AG04450 (cell line): ENCODE results near the gene GRIN2A. TPM values are rescaled to one million over a fixed set of nuclear protein-coding genes. Genes with fewer than 3 reads are reported as not detected.

Experiments
- CTCF ChIA-PET: fragments of 300-600, 350-600 bp; formaldehyde crosslinking; extraction: SDS; loops from one replicate; lab custom pipeline; 2022; ENCODE audit warnings: antibody characterized with exemption, inconsistent platforms; lab: Charles Lee
- POLR2A ChIA-PET: fragments of 350-600 bp; formaldehyde crosslinking; extraction: SDS; loops from one replicate; lab custom pipeline; 2021; ENCODE audit warnings: antibody characterized with exemption, inconsistent platforms; lab: Yijun Ruan, JAX
- DNase-seq: peaks from one replicate; pipeline ENCODE4 v3.0.0-alpha.2; 2011; ENCODE audit warnings: low read depth, low spot score
- H3K27ac ChIP-seq: one replicate; pipeline ENCODE4 v1.5.1; 2012; ENCODE audit warnings: low read depth, low read length, control low read depth
- H3K27me3 ChIP-seq: one replicate; pipeline ENCODE4 v1.6.0; 2012; ENCODE audit warnings: low read length; ENCODE audit not compliant: control insufficient read depth, insufficient read depth
- H3K4me3 ChIP-seq: 2 replicates; pipeline ENCODE4 v1.5.1; 2011; ENCODE audit warnings: mild to moderate bottlenecking, low read depth, low read length, control low read depth
- H3K9me3 ChIP-seq: 2 replicates; pipeline ENCODE4 v1.5.1; 2012; ENCODE audit warnings: low read length; ENCODE audit not compliant: control insufficient read depth, insufficient read depth
- CTCF ChIP-seq: IDR thresholded peaks from 2 replicates; pipeline ENCODE4 v1.5.1; 2011; ENCODE audit warnings: low read depth, low read length, control low read depth, inconsistent platforms
- polyA plus RNA-seq: library from polyadenylated mRNA; depleted of rRNA; stranded (reverse); fragments of >200 nt; gene quantifications from 2 replicates; pipeline ENCODE4 v1.2.3, GENCODE V29; 2011

Gene GRIN2A
- polyA plus RNA-seq, 1 experiment, result not detected

GRCh38 chr16:9970796-9971195 is 211.4 kb downstream of the GRIN2A start:
- Histone ChIP-seq H3K27ac (no peak overlapping the region), H3K4me3 (no peak overlapping the region), H3K9me3 (peaks cover 7% of the 10 kb centered on the region), H3K27me3 (no peaks in the 10 kb centered on the region)
- no peak for TF ChIP-seq CTCF
- ChIA-PET CTCF (no interaction called here), POLR2A (no interaction called here)
- no peak for DNase-seq

- Histone ChIP-seq H3K4me3 (no peak overlapping the region), H3K9me3 (peaks cover 12% of the 10 kb centered on the region), H3K27me3 (no peaks in the 10 kb centered on the region), H3K27ac (no peak overlapping the region)
- CTCF ChIA-PET, result no interaction called here
- no peak for DNase-seq
- POLR2A ChIA-PET, result no interaction called here
- no peak for TF ChIP-seq CTCF
These were observed 212.0 kb downstream of the GRIN2A start for GRCh38 chr16:9970244-9970643.

DNA sequence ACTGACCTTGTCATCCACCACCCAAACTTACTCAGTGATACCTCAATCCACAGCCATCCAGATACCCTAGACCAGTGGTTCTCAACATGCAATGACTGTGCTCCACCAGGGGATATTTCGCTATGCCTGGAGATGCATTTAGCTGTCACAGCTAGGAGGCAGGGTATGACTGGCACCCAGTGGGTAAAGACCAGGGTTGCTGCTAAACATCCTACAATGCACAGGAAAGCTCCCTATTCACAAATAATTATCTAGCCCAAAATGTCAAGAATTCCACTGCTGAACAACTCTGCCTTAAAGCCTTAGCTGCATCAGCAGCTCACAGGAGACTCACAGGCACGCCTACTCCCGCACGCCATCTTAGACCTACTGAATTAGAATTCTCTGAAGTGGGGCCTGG is 212.6 kb downstream of the GRIN2A start:
- CTCF ChIA-PET, result no interaction called here
- Histone ChIP-seq H3K9me3 (peaks cover 12% of the 10 kb centered on the region), H3K27me3 (no peaks in the 10 kb centered on the region), H3K27ac (no peak overlapping the region), H3K4me3 (no peak overlapping the region)
- DNase-seq, result no peak
- TF ChIP-seq CTCF, result no peak
- POLR2A ChIA-PET, result no interaction called here

DNA sequence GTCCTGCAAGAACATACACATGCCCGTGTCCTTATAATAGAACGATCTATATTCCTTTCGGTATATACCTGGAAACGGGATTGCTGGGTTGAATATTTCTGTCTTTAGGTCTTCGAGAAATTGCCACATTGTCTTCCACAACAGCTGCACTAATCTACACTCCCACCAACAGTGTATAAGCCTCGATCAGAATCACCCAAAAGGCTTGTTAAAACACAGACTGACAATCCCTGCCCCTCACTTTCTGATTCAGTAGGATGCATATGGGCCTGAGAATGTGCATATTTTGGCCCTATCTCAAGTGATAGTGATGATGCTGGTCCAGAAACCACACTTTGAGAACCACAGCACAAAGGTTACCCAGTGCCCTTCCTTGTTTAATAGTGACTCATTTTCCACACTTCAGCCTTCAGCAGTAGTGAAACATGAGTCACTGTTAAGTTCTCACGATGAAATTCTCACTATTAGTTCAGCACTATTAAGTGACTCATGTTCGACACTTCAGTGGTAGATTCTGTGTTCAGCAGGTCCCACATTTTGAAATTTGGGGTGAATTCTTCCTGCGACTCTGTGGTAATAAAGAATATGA is 215.6 kb downstream of the GRIN2A start:
- Histone ChIP-seq H3K9me3 (peaks cover 14% of the 10 kb centered on the region), H3K27me3 (no peaks in the 10 kb centered on the region), H3K4me3 (no peak overlapping the region), H3K27ac (no peak overlapping the region)
- TF ChIP-seq CTCF, result no peak
- DNase-seq, result no peak
- ChIA-PET POLR2A (no interaction called here), CTCF (no interaction called here)

- H3K9me3 ChIP-seq, result peaks cover 14% of the 10 kb centered on the region
- H3K27me3 ChIP-seq, result no peaks in the 10 kb centered on the region
- ChIA-PET CTCF (no interaction called here), POLR2A (no interaction called here)
- no peak for DNase-seq
- no peak overlapping the region for H3K27ac ChIP-seq
- no peak overlapping the region for H3K4me3 ChIP-seq
- no peak for TF ChIP-seq CTCF
These were observed 217.1 kb downstream of the GRIN2A start for GRCh38 chr16:9965079-9965478.
